HG02759 (cell line): ENCODE measurements around the gene CACNA1G.

Experiments
- ATAC-seq: cut with Tn5 transposase; IDR thresholded peaks from one replicate; pipeline ENCODE4 v1.9.1; 2021; ENCODE audit warnings: mild to moderate bottlenecking, moderate library complexity; ENCODE audit not compliant: unreplicated experiment

Gene CACNA1G

GRCh38 chr17:50585891-50586290 lies 25.4 kb downstream of the CACNA1G start:
- ATAC-seq: no peak

DNA sequence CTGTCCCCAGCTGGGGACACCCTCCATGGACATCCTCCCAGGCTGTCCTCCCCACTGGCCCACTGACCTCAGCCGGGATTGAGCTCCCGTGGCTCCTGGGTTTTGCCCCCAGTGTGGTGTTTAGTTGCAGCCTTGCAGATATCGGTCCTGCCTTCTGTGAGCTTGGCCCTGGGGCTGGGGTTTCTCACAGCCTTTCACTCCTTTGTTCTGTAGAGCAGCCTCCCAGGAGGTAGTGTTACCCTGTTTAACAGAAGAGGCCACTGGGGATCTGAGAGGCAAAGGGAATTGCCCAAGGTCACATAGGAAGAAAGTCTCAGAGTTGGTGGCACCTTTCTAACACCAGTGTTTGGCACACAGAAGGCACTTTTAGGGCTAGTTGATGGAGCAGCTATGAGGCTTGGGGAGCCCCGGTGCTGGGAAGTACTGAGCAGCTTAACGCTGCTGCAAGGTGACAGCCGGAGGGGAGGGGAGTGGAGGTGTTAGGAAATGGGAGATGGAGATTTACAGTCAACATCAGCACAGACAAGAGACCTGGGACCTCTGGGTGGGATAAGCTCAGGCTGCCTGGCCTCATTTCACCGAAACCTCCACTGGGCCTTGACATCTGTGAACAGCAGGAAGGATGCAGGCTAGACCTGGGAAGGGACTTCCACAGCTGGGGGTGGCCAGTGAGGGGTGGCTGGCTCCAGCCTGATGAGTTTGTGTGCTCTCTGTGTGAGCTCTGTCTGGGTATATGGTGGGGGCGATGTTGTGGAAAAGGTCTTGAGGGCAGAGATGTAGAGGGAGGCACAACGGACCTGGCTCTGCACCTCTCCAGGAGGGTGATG lies 26.1 kb downstream of the CACNA1G start:
- no peak for ATAC-seq

DNA sequence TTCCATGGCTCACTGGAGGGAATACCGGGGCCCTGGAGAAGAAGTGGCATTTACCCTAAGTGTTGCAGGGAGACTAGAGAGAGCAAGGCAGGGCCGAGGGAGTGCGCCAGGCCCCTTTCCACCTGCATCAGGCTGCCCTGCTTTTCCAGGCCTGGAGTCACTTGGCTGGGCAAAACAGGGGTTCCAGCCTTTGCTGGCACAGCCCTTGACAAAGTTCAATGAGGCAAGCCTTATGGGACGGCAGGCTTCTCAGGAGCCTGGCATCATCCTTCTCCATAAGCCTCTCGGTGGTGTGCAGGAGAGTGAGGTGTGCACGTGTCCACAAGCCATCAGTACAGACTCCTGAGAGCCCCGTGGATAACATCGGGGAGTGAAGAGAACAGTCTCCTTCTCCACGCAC lies 27.1 kb downstream of the CACNA1G start:
- ATAC-seq: no peak

GRCh38 chr17:50588391-50589049 lies 28.0 kb downstream of the CACNA1G start:
- no peak for ATAC-seq

GRCh38 chr17:50589095-50589705 lies 28.7 kb downstream of the CACNA1G start:
- no peak for ATAC-seq

GRCh38 chr17:50590946-50591737 lies 30.6 kb downstream of the CACNA1G start:
- no peak for ATAC-seq

DNA sequence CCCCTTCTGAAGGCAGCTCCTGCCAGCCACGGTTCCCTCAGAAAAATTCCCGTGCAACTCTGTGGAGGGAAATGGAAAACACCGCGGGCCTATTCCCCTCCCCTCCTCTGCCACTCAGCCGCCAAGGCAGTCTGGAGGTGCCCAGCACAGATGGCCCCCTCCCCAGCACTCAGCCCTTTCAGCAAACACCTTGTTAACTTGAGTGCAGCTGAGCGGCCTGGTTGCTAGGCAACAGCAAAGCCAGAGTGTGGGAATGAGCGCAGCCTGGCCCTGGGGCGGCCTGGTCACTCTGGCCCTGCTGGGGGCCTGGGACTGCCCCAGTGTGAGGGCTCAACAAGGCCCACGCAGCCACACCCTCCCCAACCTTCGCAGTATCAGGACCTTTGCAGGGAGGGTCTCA lies 32.8 kb downstream of the CACNA1G start:
- ATAC-seq: no peak

- no peak for ATAC-seq
These were observed 33.8 kb downstream of the CACNA1G start for GRCh38 chr17:50594128-50594823.

- no peak for ATAC-seq
These were observed 34.4 kb downstream of the CACNA1G start for GRCh38 chr17:50594892-50595291.

GRCh38 chr17:50596191-50597037 lies 35.9 kb downstream of the CACNA1G start:
- ATAC-seq: no peak

- ATAC-seq: no peak
These were observed 38.0 kb downstream of the CACNA1G start for GRCh38 chr17:50598487-50598886.

GRCh38 chr17:50599606-50600005 lies 39.1 kb downstream of the CACNA1G start:
- no peak for ATAC-seq

- no peak for ATAC-seq
These were observed 41.4 kb downstream of the CACNA1G start for GRCh38 chr17:50601823-50602375.

GRCh38 chr17:50602836-50603235 lies 42.3 kb downstream of the CACNA1G start:
- no peak for ATAC-seq

GRCh38 chr17:50603340-50603739 lies 42.8 kb downstream of the CACNA1G start:
- no peak for ATAC-seq

GRCh38 chr17:50604513-50604912 lies 44.0 kb downstream of the CACNA1G start:
- no peak for ATAC-seq

- ATAC-seq: no peak
These were observed 44.9 kb downstream of the CACNA1G start for GRCh38 chr17:50605429-50605828.

DNA sequence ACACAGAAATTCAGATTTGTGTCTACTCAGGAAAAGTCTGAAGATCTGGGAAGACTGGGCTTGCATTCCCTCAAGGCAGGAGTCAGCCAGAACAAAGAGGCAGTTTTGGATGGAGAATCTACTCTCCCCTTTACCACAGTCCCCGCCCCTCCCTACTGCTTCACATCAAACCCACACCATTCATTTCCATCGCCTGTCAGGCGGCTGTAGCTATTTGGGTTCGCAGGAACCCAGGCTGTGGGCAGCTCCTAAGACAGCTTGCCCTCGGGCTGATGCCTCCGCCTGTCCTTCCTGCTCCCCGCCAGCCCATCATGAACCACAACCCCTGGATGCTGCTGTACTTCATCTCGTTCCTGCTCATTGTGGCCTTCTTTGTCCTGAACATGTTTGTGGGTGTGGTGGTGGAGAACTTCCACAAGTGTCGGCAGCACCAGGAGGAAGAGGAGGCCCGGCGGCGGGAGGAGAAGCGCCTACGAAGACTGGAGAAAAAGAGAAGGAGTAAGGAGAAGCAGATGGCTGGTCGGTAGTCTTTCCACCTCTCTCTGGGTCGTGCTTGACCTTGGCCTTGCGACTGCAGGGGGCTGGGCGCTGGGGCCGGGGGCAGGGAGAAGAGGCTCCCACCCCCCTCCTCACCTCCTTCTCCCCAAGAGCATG lies 47.1 kb downstream of the CACNA1G start:
- ATAC-seq: no peak
